HG02970 (cell line): ENCODE results near the gene TRAPPC3.

Experiments used
- ATAC-seq: cut with Tn5 transposase; IDR thresholded peaks from one replicate; pipeline ENCODE4 v1.9.1; 2021; ENCODE audit warnings: mild to moderate bottlenecking, moderate library complexity, moderate number of reproducible peaks; ENCODE audit not compliant: unreplicated experiment, low FRiP score

Gene TRAPPC3

GRCh38 chr1:36107394-36107793 is 41.9 kb downstream of the TRAPPC3 start:
- ATAC-seq = no peak

- ATAC-seq = no peak
Observed at GRCh38 chr1:36106269-36106668, 43.0 kb downstream of the TRAPPC3 start.

GRCh38 chr1:36101546-36101945 is 47.7 kb downstream of the TRAPPC3 start:
- no peak for ATAC-seq

- no peak for ATAC-seq
Observed at GRCh38 chr1:36100376-36100775, 48.9 kb downstream of the TRAPPC3 start.

- ATAC-seq = no peak
Observed at GRCh38 chr1:36099681-36100341, 49.5 kb downstream of the TRAPPC3 start.

- ATAC-seq = no peak
Observed at GRCh38 chr1:36098650-36099365, 50.5 kb downstream of the TRAPPC3 start.

- no peak for ATAC-seq
Observed at GRCh38 chr1:36097693-36098585, 51.3 kb downstream of the TRAPPC3 start.

GRCh38 chr1:36096500-36097432 is 52.5 kb downstream of the TRAPPC3 start:
- no peak for ATAC-seq

- no peak for ATAC-seq
Observed at GRCh38 chr1:36095760-36096405, 53.4 kb downstream of the TRAPPC3 start.

- no peak for ATAC-seq
Observed at GRCh38 chr1:36094621-36095061, 54.6 kb downstream of the TRAPPC3 start.

- no peak for ATAC-seq
Observed at GRCh38 chr1:36093929-36094328, 55.4 kb downstream of the TRAPPC3 start.

- no peak for ATAC-seq
Observed at GRCh38 chr1:36093226-36093625, 56.1 kb downstream of the TRAPPC3 start.

- ATAC-seq = no peak
Observed at GRCh38 chr1:36092798-36093185, 56.5 kb downstream of the TRAPPC3 start.

GRCh38 chr1:36092166-36092797 is 57.0 kb downstream of the TRAPPC3 start:
- ATAC-seq = no peak

- ATAC-seq = no peak
Observed at GRCh38 chr1:36091698-36092097, 57.6 kb downstream of the TRAPPC3 start.

- no peak for ATAC-seq
Observed at GRCh38 chr1:36091141-36091540, 58.1 kb downstream of the TRAPPC3 start.

GRCh38 chr1:36089393-36090121 is 59.7 kb downstream of the TRAPPC3 start:
- ATAC-seq = no peak

GRCh38 chr1:36088577-36089392 is 60.5 kb downstream of the TRAPPC3 start, which contains the start of gene ADPRS:
ADPRS (plus strand) TSS chr1:36088892; CDS start chr1:36088905, 13 bp downstream.
- ATAC-seq = peak; percentile 83
